Activated CD8-positive, alpha-beta memory T cell treated with anti-CD3 and anti-CD28 coated beads for 24 hours (primary cell): ENCODE measurements around the gene RHEB.

Experiments used
- DNase-seq: peaks from one replicate; pipeline ENCODE4 v3.0.0-alpha.2; 2020

Gene RHEB

DNA sequence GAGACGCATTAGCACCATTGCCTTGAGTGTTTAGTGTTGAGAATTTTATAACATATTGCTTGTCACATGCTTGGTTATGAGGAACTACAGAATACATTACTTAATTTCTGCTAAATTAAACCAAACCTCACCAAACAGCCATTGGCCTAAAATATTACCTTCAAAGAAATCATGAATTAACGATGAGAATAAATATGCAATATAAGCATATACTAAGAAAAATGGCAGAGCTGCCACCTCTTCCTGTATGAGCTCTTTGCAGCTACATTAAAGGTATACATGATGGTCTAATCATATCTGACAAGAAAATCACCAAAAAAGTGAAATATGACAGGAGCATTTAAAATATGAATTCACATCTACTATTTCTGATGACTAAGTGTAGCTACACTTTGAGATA lies 5.2 kb upstream of the RHEB start:
- DNase-seq: no peak

- DNase-seq: no peak
Measured at GRCh38 chr7:151524331-151524730, 4.6 kb upstream of the RHEB start.

DNA sequence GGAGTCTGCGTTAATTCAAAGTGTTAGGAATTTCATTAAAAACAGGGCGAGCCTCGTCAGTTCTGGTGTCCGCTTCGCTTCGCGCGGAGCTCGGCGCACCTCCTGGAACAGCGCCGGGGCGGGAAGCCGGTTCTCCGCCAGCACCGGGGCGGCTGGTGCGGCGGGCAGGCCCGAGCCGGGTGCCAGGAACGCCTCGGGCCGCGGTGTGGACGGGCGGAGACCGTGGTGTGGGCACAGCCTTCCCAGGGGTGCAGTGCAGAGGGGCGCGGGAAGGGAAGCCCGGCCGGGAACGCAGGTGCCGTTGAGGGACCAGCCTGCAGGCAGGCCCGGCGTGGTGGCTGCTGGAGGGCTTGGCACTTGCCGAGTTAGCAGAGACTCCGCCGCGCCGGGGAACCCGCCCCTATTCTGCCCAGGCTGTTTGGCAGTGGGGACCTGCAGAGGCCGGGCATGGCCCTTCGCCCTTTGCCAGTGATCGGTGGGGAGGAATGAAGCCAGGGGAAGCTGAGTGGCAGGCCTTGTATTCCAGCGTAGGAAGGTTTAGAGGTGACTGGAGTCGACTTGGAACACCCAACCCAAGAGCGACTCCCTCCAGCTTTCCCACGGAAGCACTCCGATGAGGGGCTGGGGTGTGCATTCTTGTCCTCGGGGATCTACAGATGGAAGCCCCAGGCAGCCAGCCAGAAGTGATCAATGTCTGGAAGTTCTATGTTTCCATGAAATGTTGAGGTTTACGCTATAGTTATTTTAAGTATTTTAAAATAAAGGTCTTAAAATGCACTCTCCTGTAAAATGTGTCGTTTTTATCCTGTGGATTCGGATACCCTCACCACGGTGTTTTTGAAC lies 945 bp upstream of the RHEB start:
- DNase-seq: no peak

- DNase-seq: peak; percentile 85
Measured at GRCh38 chr7:151518947-151519764, 539 bp downstream of the RHEB start.

DNA sequence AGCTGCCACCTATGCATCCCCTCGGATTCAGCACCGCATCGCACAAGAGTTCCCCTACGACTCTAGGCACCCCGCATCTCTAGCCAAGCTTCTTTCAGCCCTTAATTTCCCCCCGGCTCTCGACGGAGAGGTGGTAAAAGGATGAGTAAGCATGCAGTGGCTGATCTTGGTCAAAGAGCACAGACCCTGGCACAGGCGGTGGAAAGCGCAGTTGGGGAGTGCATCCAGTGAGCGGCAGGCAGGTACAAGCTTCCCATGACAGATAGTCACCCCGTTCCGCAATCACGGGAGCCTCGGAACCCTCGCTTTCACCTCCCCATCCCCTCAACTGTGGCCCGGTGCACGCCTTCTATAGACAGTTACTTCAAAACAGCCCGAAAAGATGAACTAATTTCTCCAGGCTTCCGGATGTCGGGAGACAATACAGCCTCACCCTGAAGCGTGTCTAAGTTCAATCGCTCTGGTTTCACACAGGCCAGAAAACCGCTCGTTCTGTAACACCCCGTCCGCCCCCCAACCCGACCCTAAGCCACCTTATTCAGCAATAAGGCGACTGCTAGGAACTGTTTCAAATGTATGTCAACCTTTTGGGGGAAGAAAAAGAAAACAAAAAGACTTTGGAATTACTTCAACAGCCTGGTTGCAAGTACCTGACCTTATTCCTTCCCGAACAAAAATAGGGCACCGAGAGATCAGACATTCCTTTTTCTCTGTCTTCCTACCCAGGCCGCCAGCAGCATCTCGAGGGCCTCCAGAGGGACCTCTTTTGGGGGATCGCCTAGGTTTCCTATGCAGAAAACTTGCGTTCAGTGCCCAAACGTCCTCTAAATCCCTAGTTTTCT lies 1.4 kb downstream of the RHEB start:
- DNase-seq: peak; percentile 81

DNA sequence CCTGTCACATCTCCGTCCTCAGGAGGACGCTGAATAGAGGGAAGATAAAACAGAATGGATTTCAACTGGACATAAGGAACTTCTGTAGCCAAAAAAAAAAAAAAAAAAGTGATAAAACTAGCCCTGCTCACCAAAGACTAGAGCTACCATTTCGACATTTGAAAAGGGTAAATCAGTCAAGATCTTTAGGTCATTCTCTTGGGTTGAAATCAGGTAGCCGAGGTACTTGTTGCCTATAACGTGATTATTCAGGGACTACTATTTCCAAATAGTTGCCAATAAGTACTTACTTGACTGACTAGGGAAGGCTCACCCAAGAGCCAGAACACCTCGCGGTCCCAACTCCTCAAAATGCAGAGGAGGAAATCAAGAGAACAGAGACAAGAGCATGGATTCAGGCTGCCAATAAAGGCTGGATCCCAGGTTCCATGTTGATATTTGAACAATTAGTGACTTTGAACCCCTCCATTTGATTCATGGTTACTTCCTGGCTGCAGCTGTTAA lies 2.0 kb downstream of the RHEB start:
- DNase-seq: no peak

GRCh38 chr7:151515276-151515565 lies 4.5 kb downstream of the RHEB start:
- DNase-seq: no peak

DNA sequence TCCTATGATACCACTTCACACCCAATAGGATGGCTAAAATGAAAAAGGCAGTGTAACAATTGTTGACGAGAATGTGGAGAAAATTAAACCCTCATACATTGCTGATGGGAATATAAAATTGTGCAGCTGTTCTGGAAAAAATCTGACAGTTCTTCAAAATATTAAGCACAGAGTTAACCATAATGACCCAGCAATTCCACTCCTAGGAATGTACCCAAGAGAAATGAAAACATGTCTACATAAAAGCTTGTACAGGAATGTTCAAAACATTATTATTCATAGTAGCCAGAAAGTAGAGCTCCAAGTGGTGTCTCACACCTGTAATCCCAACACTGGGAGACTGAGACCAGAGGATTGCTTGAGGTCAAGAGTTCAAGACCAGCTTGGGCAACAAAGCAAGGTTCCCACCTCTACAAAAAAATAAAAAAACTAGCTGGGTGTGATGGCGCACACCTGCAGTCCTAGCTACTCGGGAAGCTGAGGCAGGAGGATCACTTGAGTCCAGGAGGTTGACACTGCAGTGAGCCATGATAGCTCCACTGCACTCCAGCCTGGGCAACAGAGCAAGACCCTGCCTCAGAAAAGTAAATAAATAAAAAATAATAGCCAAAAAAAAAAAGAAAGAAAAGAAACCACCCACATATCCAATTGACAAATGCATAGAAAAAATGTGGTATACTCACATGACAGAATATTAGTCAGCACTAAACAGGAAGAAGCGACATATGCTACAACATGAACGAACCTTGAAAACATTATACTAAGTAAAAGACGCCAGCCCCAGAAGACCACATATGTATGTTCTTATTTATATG lies 5.0 kb downstream of the RHEB start:
- DNase-seq: no peak

DNA sequence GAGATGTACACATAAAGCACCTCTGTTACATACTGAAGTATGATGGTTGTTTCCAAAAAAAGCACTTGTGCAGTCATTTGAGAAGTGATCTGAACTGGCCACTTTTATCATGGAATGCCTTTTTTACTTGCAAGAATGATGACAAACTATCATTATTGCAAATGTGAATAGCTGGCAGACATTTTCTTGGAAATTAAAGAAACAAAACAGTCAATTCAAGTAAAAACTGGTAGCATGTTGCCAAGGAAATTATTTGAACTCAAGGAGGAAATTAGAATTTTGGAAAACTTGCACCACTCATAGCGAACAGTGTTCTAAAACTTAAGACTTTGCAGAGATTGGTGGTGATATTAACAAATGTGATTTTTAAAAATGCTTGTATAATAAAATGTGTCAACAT lies 6.6 kb downstream of the RHEB start:
- no peak for DNase-seq

DNA sequence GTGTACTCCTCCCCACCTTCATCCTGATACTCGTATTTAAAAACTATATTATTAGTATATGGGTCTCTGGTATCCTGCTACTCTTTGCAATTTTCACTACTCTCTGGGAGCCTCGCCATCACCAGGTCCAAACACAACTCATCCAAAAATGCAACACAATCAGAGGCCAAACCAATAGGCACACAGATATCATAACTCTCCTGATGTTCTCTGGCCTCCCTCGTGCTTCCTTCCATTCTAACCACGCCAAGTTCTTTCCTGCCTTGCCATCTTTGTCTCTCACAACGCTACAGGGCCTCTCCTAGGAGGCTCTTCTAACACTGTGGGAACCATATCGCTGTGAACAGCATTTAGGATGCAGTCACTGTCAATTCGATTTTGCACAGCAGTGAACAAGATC lies 7.3 kb downstream of the RHEB start:
- DNase-seq: no peak

DNA sequence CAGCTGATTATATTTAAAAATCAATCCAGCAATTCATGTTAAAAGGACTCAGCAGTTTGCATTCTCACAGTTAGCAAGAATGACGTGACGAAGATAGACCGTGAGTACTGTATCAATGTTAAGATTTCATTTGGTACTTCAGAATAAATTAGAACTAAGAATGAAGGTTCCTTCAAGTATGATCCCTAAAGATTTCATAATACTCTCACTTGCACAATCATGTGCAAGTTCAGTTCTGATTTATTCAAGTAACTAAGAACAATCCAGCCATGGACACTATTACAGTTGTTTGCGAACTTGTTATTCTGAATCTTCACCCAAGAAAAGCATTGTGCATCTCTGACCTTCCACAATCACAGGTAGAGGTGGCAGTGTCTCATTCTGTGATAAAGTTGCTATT lies 7.7 kb downstream of the RHEB start:
- no peak for DNase-seq

GRCh38 chr7:151511270-151511669 lies 8.4 kb downstream of the RHEB start:
- no peak for DNase-seq

GRCh38 chr7:151509670-151510333 lies 9.9 kb downstream of the RHEB start:
- DNase-seq: no peak

DNA sequence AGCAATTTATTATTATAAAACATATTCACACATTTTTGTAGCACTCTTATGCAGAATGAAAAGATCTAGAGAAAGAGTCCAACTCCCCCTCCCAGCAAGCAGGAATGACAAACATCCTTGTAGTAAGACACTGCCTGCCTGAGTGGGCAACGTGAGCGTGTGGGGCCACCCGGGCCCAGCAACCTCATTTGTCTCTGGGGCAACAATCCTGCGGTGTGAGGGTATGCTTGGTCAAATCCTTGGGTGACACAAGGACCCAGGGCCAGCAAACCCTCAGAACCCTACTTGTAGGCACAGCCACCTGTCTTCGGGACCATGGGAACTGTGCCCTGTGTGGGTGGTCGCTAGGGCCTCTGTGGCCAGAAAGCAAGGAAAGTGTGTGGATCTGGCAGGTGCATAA lies 10.7 kb downstream of the RHEB start:
- DNase-seq: no peak

GRCh38 chr7:151507806-151508205 lies 11.9 kb downstream of the RHEB start:
- DNase-seq: no peak

DNA sequence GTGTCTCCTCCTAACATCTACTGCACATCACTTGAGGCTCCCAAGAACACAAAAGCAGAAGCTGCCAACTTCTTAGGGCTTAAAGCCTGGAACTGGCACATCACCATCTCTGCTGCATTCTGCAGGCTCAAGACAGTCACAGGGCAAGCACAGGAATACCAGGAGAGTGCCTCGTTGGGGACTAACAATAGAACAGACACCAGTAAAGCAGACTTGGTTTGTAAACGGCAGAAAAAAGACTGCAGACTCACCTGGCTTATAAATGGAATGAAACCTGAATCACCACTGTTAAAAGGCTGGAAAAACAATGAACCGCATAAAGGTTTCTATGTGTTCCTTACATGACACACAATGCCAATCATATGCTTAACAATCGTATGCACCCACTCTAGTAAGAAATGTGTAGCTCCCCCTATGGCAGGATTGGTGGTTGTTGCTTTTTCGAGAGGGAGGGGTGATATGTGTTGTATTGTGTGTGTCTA lies 12.8 kb downstream of the RHEB start:
- DNase-seq: no peak

DNA sequence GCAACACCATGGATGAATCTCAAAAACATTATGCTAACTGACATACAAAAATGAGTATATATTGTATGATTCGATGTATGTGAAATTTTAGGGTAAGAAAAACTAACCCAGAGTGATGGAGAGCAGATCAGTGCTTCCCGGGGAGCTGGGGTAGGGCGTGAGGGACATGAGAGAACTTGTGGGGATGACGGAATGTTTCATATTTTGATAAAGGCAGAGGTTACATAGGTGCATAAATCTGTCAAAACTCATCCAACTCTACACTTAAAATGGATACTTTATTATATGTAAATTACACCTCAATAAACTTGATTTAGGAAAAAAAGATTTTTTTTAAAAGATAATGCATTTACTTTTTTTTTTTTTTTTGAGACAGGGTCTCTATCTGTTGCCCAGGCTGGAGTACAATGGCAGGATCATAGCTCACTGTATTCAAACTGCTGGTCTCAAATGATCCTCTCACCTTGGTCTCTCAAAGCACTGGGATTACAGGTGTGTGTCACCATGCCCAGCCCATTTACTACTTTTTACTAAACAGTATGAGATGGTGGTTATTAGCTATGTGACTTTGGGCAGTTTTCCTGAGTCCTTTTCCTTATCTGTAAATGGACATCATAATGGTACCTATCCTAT lies 13.7 kb downstream of the RHEB start:
- no peak for DNase-seq

DNA sequence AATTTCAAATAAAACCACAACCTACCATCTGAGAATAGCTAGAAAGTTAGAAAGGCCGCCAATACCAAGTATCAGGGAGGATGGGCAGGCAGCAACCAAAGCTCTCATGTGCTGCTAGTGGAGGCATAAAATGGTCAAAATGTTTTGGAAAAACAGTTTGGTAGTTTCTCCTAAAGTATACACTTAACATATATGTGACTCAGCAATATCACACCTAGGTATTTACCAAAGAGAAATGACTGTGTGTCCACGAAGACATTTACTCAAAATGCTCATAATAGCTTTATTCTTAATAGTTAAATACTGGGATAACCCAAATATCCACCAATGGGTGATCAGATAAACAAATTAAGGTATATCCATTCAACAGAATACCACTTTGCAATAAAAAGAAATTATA lies 14.3 kb downstream of the RHEB start:
- DNase-seq: no peak

DNA sequence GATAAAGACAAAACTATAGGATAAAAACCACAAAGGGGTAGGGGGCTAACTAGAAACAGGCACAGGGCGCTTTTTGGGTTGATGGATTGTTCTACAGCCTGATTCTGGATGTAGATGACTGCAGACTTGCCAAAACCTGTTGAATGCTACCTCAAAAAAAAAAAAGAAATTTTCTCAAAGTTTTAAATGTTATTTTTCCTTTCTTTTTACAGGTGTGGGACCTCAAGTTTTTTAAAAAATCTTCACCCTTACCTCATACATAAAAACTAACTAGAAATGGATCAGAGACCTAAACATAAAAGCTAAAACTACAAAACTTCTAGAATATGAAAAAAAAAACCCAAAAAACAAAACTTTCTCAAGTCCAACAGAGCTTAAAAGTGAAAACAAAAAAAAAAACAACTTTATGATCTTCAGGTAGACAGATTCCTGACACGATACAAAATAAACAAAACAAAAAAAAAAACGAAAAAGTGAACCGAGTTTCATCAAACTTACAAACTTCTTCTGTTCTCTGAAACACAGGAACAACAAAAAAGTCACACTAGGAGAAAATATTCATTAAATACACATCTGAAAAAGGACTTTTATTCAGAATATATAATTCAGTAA lies 14.9 kb downstream of the RHEB start:
- DNase-seq: no peak

DNA sequence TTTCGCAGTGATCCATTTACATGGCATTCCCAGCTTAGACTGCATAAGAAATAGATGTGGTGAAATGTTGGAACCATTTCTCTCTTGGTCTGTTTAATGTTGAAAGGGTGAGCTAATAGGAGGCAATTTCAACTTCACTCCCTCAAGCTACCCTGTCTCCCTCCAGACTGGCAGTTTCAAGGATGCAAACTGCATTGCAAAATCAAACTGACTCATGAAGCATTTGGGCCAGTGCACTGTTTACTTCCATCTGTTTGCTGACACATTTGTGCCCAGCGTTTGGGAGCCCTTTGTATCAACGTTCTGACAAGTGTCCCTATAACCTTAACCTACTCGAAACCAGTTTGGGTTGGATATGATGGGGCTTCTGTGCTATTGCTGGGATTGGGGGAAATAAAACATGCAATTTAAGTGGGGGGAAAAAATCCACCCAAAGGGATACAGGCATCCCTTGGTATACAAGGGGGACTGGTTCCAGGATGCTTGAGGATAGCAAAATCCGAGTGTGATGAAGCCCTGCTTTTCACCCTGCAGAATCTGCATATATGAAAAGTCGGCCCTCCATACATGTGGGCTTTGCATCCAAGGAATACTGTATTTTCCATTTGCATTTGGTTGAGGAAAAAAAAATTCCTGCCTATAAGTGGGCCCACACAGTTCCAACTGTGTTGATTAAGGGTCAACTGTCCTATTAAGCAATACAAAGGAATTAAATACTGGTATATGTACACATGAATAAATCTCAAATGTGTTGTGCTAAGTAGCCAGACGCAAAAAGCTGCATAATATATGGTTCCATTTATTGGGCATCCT lies 15.6 kb downstream of the RHEB start:
- DNase-seq: no peak
